ENCODE data around the gene FARSB. TPM values are rescaled to one million over a fixed set of nuclear protein-coding genes. Genes with fewer than 3 reads are reported as not detected.

The FARSB gene
- total RNA-seq, 1 experiment from 2014 or later = 50.7 TPM

- Histone ChIP-seq H3K27ac (ENCODE audit: low read depth, low read length) (no peak overlapping the region), H3K9ac (ENCODE audit: low read length) (no peak overlapping the region), H3K4me3 (replicated peaks in 1 of 2; ENCODE audit: low read depth in 1 of 2, low read length in 2 of 2) (no peak overlapping the region), H2AFZ (ENCODE audit: low read depth, low read length, poor library complexity, severe bottlenecking) (no peak overlapping the region), H3K4me2 (ENCODE audit: low read length) (no peak overlapping the region), H3K9me2 (ENCODE audit: insufficient read depth) (no peaks in the 10 kb centered on the region), H3K27me3 (ENCODE audit: insufficient read depth, low read length) (no peaks in the 10 kb centered on the region), H3K9me3 (ENCODE audit: control insufficient read depth in 1 of 2, insufficient read depth in 1 of 2, low read depth in 1 of 2, low read length in 2 of 2) (no peaks in the 10 kb centered on the region), H3K79me2 (ENCODE audit: insufficient read depth, low read length) (peaks cover 2% of the 10 kb centered on the region; the same call in 1 of the 2 replicates), H4K20me1 (ENCODE audit: insufficient read depth) (0 out of 2 replicates have a peak, but pooled peaks cover 2% of the 10 kb centered on the region), H3K4me1 (ENCODE audit: control insufficient read depth in 1 of 2, insufficient read depth in 2 of 2, low read length in 2 of 2) (no peaks in the 10 kb centered on the region), H3K36me3 (ENCODE audit: control insufficient read depth in 1 of 2, insufficient read depth in 2 of 2, low read length in 2 of 2) (peaks cover 63 to 68% of the 10 kb centered on the region in 2 experiments)
- ChIA-PET RAD21 (ENCODE audit: low non-redundant PET in 1 of 2, low total read pairs in 2 of 2, uncharacterized antibody in 2 of 2, unreplicated experiment in 2 of 2) (no interaction called here), POLR2A (no interaction called here), CTCF (no interaction called here)
- DNase-seq (ENCODE audit: low read depth, low spot score) (no peak), ATAC-seq (no peak)
- BruUV-seq (replicated peaks) = no TSS peak
- intact Hi-C loops (cut with micrococcal nuclease) = no loop called here
- TF ChIP-seq EZH2 (IDR thresholded peaks at IDR 0.05) (no peak), CTCF (IDR thresholded peaks at IDR 0.05 in 2 of 3, conservative IDR thresholded peaks at IDR 0.05 in 1 of 3; ENCODE audit: borderline replicate concordance in 1 of 3, insufficient read depth in 1 of 3, low read depth in 2 of 3, low read length in 2 of 3) (no peak), RAD21 (IDR thresholded peaks at IDR 0.05; ENCODE audit: low read depth) (no peak), EZH2phosphoT487 (IDR thresholded peaks at IDR 0.05; ENCODE audit: borderline replicate concordance) (no peak), SRF (IDR thresholded peaks at IDR 0.05; ENCODE audit: low read depth) (no peak), ZFX (IDR thresholded peaks at IDR 0.05) (no peak), ZNF274 (IDR thresholded peaks at IDR 0.05; ENCODE audit: low read depth, low read length) (no peak), SP1 (IDR thresholded peaks at IDR 0.05; ENCODE audit: low read depth) (no peak)
Measured at GRCh38 chr2:222627764-222628163, 28.1 kb downstream of the FARSB start.

GRCh38 chr2:222623756-222624309 is 32.1 kb downstream of the FARSB start:
- H3K79me2 ChIP-seq (ENCODE audit: insufficient read depth, low read length) = no peaks in the 10 kb centered on the region
- H3K27me3 ChIP-seq (ENCODE audit: insufficient read depth, low read length) = no peaks in the 10 kb centered on the region
- H3K27ac ChIP-seq (ENCODE audit: low read depth, low read length) = no peak overlapping the region
- no peak overlapping the region for H3K9ac ChIP-seq (ENCODE audit: low read length)
- no peak for ATAC-seq
- H3K36me3 ChIP-seq (ENCODE audit: control insufficient read depth in 1 of 2, insufficient read depth in 2 of 2, low read length in 2 of 2) = peaks cover 36 to 62% of the 10 kb centered on the region in 2 experiments
- intact Hi-C loops (cut with micrococcal nuclease) = no loop called here
- no peak overlapping the region for H2AFZ ChIP-seq (ENCODE audit: low read depth, low read length, poor library complexity, severe bottlenecking)
- no peak for TF ChIP-seq POLR2A (IDR thresholded peaks at IDR 0.05; ENCODE audit: borderline replicate concordance, extremely low read depth, insufficient read depth, insufficient read length)
- TF ChIP-seq REST (IDR thresholded peaks at IDR 0.05; ENCODE audit: low read depth) = no peak
- no peak for TF ChIP-seq MAX (IDR thresholded peaks at IDR 0.05)
- no peak for TF ChIP-seq ZFX (IDR thresholded peaks at IDR 0.05)
- no peak for TF ChIP-seq ATF3 (IDR thresholded peaks at IDR 0.05)
- no peak for TF ChIP-seq EZH2 (IDR thresholded peaks at IDR 0.05)
- no peak for TF ChIP-seq SP1 (IDR thresholded peaks at IDR 0.05; ENCODE audit: low read depth)
- H4K20me1 ChIP-seq (ENCODE audit: insufficient read depth) = peaks cover 2% of the 10 kb centered on the region; the same call in 1 of the 2 replicates
- BruUV-seq (replicated peaks) = no TSS peak
- no peak overlapping the region for H3K4me2 ChIP-seq (ENCODE audit: low read length)
- CTCF ChIA-PET = no interaction called here
- no peak for DNase-seq (ENCODE audit: low read depth, low spot score)
- RAD21 ChIA-PET (ENCODE audit: low non-redundant PET in 1 of 2, low total read pairs in 2 of 2, uncharacterized antibody in 2 of 2, unreplicated experiment in 2 of 2) = no interaction called here
- no peak overlapping the region for H3K4me3 ChIP-seq (replicated peaks in 1 of 2; ENCODE audit: low read depth in 1 of 2, low read length in 2 of 2)
- no peaks in the 10 kb centered on the region for H3K4me1 ChIP-seq (ENCODE audit: control insufficient read depth in 1 of 2, insufficient read depth in 2 of 2, low read length in 2 of 2)
- POLR2A ChIA-PET = no interaction called here
- H3K9me3 ChIP-seq (ENCODE audit: control insufficient read depth in 1 of 2, insufficient read depth in 1 of 2, low read depth in 1 of 2, low read length in 2 of 2) = no peaks in the 10 kb centered on the region
- H3K9me2 ChIP-seq (ENCODE audit: insufficient read depth) = no peaks in the 10 kb centered on the region
